ENCODE data around the gene SPANXD. TPM values are rescaled to one million over a fixed set of nuclear protein-coding genes. Genes with fewer than 3 reads are reported as not detected.

Gene SPANXD
- total RNA-seq, 1 donor from 2014 or later = not detected

- Histone ChIP-seq H3K27ac (no peak overlapping the region), H3K27me3 (no peaks in the 10 kb centered on the region)
- intact Hi-C loops (cut with DNase I) = no loop called here
Observed at GRCh38 chrX:141662781-141663180, 35.8 kb downstream of the SPANXD start.

GRCh38 chrX:141652286-141652685, 46.3 kb downstream of the SPANXD start:
- no peak overlapping the region for H3K4me3 ChIP-seq
- H3K9me3 ChIP-seq = no peaks in the 10 kb centered on the region
- H3K27ac ChIP-seq = no peak overlapping the region
- H3K36me3 ChIP-seq = no peaks in the 10 kb centered on the region
- no peaks in the 10 kb centered on the region for H3K27me3 ChIP-seq
- DNase-seq (ENCODE audit: extremely low spot score in 2 of 2) = no peak
- no peaks in the 10 kb centered on the region for H3K4me1 ChIP-seq
- intact Hi-C loops (cut with DNase I) = no loop called here
- TF ChIP-seq POLR2A (IDR thresholded peaks at IDR 0.05) (no peak), CTCF (IDR thresholded peaks at IDR 0.05) (no peak), POLR2AphosphoS5 (IDR thresholded peaks at IDR 0.05; ENCODE audit: insufficient read depth in 1 of 2, low read depth in 1 of 2) (no peak)

More at GRCh38 chrX:141662781-141663180, 35.8 kb downstream of the SPANXD start:
- H3K9me3 ChIP-seq = no peaks in the 10 kb centered on the region
- H3K4me1 ChIP-seq = no peaks in the 10 kb centered on the region
- DNase-seq (ENCODE audit: extremely low spot score in 2 of 2) = no peak
- H3K36me3 ChIP-seq = no peaks in the 10 kb centered on the region
- TF ChIP-seq CTCF (IDR thresholded peaks at IDR 0.05) = no peak
- no peak for TF ChIP-seq POLR2A (IDR thresholded peaks at IDR 0.05)
- TF ChIP-seq POLR2AphosphoS5 (IDR thresholded peaks at IDR 0.05; ENCODE audit: insufficient read depth in 1 of 2, low read depth in 1 of 2) = no peak
- no peak overlapping the region for H3K4me3 ChIP-seq

Other genes with a start within 250 kb of the SPANXD start
- not detected for gene SPANXA1, start 114.0 kb downstream of the SPANXD start, total RNA-seq
- gene SPANXA2, start 109.0 kb downstream of the SPANXD start, total RNA-seq = not detected
- gene MAGEC3, start 139.6 kb upstream of the SPANXD start, total RNA-seq = not detected
- gene MAGEC1, start 205.2 kb upstream of the SPANXD start, total RNA-seq = not detected

Measured in vagina (tissue), 2 donors.